ENCODE measurements around the gene ADRB1. TPM values are rescaled to one million over a fixed set of nuclear protein-coding genes. Genes with fewer than 3 reads are reported as not detected.

The ADRB1 gene
- total RNA-seq, 4 donors from 2014 or later: 3.1 to 8.0 (median 4.6) TPM; not detected in 1

DNA sequence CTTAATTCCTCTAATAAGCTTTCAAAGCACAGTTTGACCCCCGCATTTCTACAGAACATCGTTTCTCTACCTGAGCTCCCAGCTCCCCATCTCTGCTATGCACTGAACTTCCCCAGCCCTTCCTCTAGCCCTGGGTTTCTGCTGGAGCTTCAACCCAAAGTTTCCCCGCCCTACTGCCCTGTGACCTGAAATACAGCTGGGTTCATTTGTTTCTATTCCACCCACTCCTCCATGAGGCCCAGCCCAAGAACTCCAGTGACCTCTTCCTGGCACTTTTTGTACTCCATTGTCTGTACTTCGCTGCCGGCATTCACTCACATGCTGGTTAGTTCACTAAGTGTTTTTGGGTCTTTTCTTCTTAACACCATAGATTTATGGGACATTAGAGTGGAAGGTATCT, 35.8 kb downstream of the ADRB1 start:
- no peaks in the 10 kb centered on the region for H3K4me1 ChIP-seq
- no peak for TF ChIP-seq POLR2A (IDR thresholded peaks at IDR 0.05)
- TF ChIP-seq, protein P1, sequence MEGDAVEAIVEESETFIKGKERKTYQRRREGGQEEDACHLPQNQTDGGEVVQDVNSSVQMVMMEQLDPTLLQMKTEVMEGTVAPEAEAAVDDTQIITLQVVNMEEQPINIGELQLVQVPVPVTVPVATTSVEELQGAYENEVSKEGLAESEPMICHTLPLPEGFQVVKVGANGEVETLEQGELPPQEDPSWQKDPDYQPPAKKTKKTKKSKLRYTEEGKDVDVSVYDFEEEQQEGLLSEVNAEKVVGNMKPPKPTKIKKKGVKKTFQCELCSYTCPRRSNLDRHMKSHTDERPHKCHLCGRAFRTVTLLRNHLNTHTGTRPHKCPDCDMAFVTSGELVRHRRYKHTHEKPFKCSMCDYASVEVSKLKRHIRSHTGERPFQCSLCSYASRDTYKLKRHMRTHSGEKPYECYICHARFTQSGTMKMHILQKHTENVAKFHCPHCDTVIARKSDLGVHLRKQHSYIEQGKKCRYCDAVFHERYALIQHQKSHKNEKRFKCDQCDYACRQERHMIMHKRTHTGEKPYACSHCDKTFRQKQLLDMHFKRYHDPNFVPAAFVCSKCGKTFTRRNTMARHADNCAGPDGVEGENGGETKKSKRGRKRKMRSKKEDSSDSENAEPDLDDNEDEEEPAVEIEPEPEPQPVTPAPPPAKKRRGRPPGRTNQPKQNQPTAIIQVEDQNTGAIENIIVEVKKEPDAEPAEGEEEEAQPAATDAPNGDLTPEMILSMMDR (IDR thresholded peaks at IDR 0.05): no peak
- no peaks in the 10 kb centered on the region for H3K27me3 ChIP-seq
- no peak overlapping the region for H3K27ac ChIP-seq
- no peaks in the 10 kb centered on the region for H3K36me3 ChIP-seq
- no peaks in the 10 kb centered on the region for H3K9me3 ChIP-seq
- H3K4me3 ChIP-seq: no peak overlapping the region
- DNase-seq: no peak

DNA sequence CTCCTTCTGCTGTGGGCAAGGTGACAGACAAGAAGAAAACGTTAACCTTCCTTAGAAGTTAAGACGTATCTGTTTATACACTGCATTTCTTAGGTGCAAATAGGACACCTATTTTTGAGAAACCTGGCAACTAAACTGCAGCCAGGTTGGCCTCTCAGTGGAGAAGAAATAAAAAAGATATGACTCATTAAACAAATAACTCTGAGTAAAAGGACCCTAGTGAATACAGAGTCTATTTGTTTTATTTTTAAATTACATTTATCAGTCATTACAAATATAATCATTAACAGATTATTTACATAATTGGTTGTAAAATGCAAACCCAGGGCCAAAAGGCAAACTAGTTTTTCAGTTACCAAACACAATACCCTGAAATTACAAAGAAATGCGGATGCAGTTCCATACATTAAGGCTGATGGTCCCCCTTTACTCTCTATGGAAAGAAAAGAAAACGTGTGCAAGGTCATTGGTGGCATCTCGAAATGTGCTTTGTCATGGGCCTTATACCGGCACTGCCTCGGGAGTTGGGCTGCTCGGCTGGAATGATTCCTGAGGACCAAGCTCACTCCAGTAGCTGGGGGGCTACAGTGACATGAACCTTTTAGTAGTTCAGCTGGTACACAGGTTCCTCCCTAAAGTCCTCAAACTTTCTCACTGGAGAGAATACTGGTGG, 38.4 kb downstream of the ADRB1 start:
- Histone ChIP-seq H3K27ac (peak overlapping the region in 3 of 4 donors; percentile 2 to 67 (median 43)), H3K4me3 (no peak overlapping the region), H3K27me3 (no peaks in the 10 kb centered on the region), H3K9me3 (no peaks in the 10 kb centered on the region), H3K4me1 (no peaks in the 10 kb centered on the region), H3K36me3 (no peaks in the 10 kb centered on the region)
- DNase-seq: no peak
- TF ChIP-seq, protein P1 (IDR thresholded peaks at IDR 0.05): no peak
- no peak for TF ChIP-seq POLR2A (IDR thresholded peaks at IDR 0.05)

DNA sequence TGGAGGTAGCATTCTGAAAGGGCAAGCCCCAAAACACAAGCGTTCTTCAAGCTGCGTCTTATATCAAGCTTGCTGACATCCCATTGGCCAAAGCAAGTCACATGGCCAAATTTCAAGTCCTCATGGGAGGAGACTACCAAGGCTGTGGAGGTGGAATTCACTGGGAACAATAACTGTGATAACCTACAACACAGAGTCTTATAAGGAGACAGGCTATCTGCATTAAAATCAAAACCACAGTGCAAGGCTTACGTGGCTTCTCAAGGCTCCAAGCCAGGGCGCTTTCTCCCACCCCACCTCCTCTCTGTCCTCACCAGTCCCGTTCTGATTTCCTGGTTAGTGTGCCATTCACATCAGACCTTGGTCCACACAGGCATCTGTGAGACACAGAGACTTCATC, 39.4 kb downstream of the ADRB1 start:
- no peak for TF ChIP-seq POLR2A (IDR thresholded peaks at IDR 0.05)
- TF ChIP-seq, protein P1 (IDR thresholded peaks at IDR 0.05): no peak
- Histone ChIP-seq H3K27me3 (no peaks in the 10 kb centered on the region), H3K36me3 (no peaks in the 10 kb centered on the region), H3K4me1 (no peaks in the 10 kb centered on the region), H3K9me3 (no peaks in the 10 kb centered on the region), H3K27ac (peak overlapping the region in 3 of 4 donors; percentile 2 to 67 (median 43)), H3K4me3 (no peak overlapping the region)
- DNase-seq: peak in 1 of 3 donors; percentile 55

DNA sequence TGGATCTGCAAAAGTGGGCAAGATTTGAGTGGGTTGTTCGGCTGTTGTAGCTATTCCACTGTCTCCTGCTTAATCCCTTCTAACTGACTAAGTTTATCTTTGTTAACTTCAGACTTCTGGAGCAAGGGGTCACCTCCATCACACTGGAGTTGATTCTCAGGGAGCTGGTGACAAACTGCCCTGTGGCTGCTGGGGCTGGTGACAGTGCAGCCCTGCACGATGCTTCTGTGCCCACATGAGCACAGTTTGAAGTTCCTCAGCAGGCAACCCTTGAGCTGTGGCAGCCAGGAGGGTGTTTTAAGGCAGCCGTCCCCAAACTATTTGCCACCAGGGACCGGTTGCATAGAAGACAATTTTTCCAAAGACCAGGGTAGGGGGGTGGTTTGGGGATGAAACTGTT, 40.5 kb downstream of the ADRB1 start:
- no peak for DNase-seq
- no peaks in the 10 kb centered on the region for H3K36me3 ChIP-seq
- no peaks in the 10 kb centered on the region for H3K9me3 ChIP-seq
- no peak overlapping the region for H3K4me3 ChIP-seq
- H3K27ac ChIP-seq: no peak overlapping the region
- no peak for TF ChIP-seq POLR2A (IDR thresholded peaks at IDR 0.05)
- TF ChIP-seq, protein P1 (IDR thresholded peaks at IDR 0.05): no peak
- H3K27me3 ChIP-seq: no peaks in the 10 kb centered on the region
- H3K4me1 ChIP-seq: no peaks in the 10 kb centered on the region

DNA sequence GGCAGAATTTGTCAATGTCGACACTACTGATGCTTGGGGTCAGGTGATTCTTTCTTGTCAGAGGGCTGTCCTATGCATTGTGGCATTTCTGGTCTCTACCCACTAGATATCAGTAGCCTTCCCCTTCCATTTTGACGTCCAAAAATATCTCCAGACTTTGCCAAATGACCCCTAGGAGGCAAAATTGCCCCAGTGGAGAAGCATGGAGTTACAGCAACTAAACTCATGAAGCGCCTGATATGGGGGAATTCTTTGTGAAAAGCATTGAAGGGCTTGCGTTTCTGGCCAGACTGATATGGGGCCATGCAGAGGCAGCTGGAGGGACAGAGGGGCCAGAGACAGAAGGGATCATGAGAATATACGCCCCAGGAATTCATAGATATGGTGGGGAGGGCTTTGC, 43.6 kb downstream of the ADRB1 start:
- TF ChIP-seq POLR2A (IDR thresholded peaks at IDR 0.05): no peak
- TF ChIP-seq, protein P1 (IDR thresholded peaks at IDR 0.05): no peak
- Histone ChIP-seq H3K27ac (no peak overlapping the region), H3K27me3 (no peaks in the 10 kb centered on the region)

More for the DNA sequence above, 43.6 kb downstream of the ADRB1 start:
- H3K4me1 ChIP-seq: no peaks in the 10 kb centered on the region
- no peak overlapping the region for H3K4me3 ChIP-seq
- H3K36me3 ChIP-seq: no peaks in the 10 kb centered on the region
- no peak for DNase-seq
- no peaks in the 10 kb centered on the region for H3K9me3 ChIP-seq

Data from Peyer's patch (tissue), 4 donors.